Middle frontal gyrus (tissue), 1 donor: Measurements from ENCODE around the gene ZDHHC5.

ENCODE experiments used
- DNase-seq: peaks from one replicate; pipeline ENCODE4 v3.0.0-alpha.2; 2015; ENCODE audit warnings: low spot score; ENCODE audit errors: extremely low spot score

The ZDHHC5 gene, protein sequence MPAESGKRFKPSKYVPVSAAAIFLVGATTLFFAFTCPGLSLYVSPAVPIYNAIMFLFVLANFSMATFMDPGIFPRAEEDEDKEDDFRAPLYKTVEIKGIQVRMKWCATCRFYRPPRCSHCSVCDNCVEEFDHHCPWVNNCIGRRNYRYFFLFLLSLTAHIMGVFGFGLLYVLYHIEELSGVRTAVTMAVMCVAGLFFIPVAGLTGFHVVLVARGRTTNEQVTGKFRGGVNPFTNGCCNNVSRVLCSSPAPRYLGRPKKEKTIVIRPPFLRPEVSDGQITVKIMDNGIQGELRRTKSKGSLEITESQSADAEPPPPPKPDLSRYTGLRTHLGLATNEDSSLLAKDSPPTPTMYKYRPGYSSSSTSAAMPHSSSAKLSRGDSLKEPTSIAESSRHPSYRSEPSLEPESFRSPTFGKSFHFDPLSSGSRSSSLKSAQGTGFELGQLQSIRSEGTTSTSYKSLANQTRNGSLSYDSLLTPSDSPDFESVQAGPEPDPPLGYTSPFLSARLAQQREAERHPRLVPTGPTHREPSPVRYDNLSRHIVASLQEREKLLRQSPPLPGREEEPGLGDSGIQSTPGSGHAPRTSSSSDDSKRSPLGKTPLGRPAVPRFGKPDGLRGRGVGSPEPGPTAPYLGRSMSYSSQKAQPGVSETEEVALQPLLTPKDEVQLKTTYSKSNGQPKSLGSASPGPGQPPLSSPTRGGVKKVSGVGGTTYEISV

DNA sequence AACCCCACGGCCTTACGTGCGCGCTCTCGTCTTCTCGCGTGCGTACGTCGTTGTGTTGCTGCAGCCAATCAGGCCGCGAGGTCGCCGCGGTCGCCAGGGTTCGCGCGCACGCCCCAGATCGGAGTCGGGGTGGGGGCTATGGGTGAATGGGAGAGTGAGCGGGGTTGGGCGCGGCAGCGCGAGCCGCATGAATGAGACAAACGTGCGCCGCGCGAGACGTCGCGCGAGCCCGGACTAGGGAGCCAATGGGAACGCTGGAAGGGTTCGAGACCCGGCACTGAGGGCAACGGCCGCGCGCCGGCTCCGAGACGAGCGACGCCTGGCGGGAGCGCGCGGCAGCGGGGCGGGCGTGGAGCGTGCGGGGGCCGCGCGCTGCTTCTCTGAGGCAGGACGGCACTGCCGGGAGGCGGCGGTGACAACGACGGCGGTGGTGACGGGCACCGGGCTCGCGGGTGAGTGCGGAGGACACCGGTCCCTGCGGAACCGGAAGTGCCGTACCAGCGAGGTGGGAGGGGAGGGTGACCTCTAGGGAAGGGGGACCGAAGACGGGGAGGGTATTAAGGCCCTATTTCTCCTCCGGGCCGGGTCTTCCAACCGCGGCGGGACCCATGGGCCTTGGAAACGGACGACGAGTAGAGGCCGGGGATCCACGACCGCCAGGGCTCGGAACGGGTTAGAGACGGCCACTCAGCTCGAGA, at the start of gene ZDHHC5:
TSS of gene ZDHHC5 (plus strand) at position 379 of the 698 bp plus-strand sequence. CDS start 4,977 bp downstream, outside the sequence.
- DNase-seq, result peak; percentile 97

DNA sequence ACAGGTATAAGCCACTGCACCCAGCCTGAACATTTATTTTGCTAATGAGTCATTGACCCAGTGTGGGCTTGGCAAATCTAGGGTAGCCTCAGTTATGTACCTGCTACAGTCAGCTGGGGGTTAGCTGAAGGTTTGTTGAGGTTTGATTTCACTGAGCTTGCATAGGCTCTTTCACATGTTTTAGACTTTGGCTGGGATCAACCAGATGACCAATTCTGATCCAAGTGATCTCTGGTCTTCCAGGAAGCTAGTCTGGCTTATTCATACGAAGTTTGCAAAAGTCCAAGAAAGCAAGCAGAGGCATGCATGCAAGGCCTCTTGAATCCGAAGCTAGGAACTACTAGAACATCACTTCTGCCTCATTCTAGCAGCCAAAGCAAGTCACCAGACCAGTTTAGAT, 49.5 kb upstream of the ZDHHC5 start:
- no peak for DNase-seq

DNA sequence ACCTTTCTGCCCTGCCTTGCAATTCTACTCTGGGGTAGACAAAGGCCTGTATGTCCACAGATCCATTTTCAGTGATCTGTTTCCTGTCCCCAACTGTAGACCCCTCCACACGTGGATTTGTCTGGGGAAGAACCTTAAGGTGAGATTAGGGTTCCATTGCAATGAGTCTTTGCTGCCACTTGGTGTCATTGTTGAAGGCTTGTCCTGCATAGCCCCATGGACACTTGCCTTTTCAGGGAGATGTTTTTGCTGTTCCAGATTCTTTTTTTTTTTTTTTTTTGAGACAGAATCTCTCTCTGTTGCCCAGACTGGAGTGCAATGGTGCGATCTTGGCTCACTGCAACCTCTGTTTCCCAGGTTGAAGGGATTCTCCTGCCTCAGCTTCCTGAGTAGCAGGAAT, 48.6 kb upstream of the ZDHHC5 start:
- DNase-seq, result no peak

DNA sequence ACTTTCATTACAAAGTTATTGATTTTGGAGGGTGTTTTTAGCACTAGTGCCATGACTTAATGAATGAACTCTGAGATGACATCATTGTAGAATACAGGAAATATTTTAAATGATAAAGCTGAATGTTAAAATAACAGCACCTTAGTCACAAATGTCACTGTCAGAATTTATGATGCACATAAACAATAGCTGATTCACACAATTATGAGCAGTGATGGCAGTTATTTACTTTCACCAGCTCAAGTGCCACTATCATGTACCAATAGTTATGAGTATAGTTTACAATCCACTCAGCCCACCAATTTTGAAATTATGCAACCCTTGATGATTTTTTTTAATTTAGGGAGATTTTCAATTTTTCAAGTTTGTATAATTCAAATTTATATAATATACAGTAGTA, 47.4 kb upstream of the ZDHHC5 start:
- DNase-seq, result no peak

DNA sequence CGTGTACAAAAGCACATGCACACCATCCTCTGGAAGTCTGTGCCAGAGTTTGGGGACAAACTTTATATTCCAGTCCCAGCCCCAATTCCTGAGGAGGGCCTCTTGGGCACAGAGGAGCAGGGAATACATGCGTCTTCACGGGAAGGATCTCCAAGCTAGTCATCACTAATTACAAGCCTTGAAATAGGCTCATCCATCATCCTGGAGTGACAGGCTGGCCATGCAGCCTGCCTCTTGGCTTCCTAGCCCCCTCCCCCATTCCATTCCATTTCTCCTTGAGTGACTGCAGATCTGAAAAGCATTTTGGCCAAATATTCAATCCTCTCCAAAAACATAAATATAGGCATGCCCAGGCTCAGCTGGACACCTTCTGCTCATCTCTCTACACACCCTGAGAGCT, 45.7 kb upstream of the ZDHHC5 start:
- DNase-seq, result no peak

DNA sequence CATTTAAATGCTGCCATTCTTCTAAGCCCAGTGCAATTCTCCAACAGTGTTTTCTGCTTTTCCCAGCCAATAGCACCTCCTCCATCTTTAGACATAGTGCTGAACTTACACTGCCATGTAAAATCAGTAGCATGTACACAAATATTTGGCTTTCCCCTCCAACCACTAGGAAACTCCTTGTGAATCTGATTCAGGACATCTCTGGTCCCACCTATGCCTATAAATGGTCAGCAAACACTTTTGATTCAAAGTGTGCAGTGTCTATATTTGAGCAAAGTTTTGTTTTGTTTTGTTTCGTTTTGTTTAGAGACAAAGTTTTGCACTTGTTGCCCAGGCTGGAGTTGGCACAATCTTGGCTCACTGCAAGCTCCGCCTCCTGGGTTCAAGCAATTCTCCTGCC, 43.0 kb upstream of the ZDHHC5 start:
- DNase-seq, result no peak

DNA sequence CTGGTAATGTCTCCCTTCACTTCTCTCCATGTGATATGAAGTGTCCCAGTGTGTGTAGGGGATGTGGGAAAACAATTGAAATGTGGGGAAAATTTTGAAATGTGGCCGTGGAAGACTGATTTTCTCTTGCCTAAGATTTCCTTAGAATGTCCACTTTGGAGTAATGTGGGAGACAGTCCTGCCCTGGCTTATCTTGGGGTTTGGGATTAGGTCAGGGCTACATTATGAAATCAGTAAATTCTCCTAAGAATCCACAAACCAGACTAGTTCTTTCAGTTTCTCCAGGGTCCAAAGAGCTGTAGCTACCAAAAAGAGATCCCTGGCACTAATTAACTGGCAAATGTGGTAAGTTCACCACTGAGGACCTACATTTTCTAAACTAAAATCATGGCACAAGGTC, 41.0 kb upstream of the ZDHHC5 start:
- no peak for DNase-seq

DNA sequence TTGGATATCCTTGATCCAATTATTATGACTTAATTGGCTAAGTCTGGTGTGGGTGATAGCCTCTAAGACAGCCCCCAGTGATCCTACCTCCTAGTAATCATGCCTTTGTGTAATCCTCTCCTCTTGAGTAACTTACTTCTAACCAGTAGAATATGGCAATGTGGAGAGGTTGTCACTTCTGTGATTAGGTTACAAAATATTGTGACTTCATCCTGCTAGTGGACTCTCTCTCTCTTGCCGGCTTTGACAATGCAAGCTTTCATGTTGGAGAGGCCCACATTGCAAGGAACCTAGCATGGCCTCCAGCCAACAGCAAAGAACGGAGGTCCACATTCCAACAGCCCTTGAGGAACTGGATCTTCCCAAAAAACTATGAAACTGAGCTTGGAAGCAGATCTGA, 37.7 kb upstream of the ZDHHC5 start:
- no peak for DNase-seq

DNA sequence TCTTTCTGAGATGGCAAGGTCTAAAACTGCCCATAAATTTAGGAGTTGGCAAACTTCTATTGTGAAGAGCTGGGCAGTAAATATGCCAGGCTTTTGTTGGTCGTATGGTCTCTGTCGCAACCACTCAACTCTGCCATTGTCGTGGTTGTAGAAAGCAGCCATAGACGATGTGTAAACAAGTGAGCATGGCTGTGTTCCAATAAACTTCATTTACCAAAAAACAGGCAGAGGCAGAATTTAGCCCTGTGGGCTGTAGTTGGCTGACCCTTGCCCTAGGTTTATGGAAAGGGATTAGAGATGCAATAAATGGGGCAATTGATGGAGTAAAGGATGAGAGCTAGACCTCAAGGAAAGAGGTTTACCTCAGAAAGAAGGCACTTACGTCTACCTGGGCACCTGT, 35.8 kb upstream of the ZDHHC5 start:
- DNase-seq, result no peak

DNA sequence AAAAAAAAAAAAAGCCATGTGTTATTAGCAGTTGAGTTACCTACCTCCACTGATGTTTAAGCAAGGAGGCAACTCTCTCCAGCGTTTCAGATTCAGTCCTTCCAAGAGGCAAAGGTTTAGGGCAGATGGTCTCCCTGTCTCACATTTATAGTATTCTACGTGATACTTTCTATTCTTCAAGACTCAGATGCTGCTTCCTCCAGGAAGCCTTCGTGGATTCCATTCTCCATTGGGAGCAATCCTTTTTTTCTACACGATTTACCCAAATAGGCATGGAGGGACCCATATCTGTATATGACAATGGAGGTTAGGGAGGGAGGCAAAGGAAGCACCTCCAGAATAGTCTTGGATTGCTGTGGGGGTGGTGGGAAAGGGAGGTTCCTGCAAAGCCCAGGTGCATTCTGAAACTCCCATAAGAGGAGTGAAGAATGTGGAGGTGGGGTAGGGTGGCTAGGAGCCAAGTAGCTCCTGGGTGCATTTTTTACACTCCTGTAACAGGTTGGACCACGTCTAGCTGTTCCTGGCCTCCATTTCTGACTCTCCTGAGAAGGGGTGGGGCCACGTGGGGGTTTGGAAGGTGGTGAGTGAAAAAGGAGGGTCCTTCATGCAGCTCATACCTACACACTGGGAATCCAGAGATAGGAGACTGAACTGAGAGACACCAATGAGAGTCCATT, 34.4 kb upstream of the ZDHHC5 start:
- no peak for DNase-seq

DNA sequence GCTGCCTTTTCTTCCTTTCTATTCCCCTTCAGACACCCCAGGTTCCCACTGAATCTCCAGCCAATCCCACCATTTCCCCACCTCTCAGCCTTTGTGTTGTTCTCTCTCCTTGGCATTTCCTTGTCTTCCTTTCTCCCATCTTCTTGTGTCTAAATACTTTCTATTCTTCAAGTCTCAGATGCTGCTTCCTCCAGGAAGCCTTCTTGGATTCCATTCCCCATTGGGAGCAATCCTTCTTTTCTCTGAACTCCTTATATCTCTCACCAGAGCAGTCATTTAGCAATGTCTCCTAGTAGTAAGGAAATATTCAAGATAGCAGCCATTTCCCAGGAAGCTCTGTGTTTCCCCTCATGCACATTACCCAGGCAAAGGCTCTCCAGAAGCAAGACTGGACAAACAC, 33.6 kb upstream of the ZDHHC5 start:
- DNase-seq, result no peak

DNA sequence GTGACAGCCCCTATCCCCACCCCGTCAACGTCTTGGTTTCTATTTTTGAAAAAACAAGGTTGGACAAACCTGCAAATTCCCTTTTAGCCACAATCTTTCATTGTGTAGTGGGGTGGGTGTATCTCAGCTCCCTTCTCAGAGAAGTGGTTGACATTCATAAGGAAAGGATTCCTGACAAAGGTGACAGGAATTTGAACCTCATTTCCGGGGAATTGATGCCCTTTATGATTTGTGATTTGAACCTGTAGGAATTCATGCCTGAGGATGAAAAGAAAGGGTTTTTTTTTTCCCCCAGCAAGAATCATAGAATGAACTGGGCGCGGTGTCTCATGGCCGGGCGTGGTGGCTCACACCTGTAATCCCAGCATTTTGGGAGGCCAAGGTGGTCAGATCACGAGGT, 32.7 kb upstream of the ZDHHC5 start:
- no peak for DNase-seq

DNA sequence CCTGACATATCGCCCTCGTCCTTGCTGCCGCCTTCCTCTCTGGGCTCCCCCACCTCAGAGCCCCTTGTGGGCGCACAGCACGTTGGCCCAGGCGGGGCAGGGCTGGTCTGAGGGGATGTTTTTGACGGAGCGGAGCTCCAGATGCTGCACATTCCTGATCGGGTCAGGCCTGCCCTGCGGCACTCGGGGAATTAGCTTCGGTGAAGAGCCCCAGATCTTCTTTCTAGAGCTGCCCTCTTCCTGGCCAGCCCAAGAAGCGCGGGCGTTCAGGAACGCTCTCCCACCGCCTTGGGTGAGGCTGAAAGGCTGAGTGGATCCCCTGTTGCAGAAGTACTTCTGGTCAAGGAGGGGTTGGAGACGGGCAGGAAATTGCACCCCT, 30.3 kb upstream of the ZDHHC5 start:
- no peak for DNase-seq

DNA sequence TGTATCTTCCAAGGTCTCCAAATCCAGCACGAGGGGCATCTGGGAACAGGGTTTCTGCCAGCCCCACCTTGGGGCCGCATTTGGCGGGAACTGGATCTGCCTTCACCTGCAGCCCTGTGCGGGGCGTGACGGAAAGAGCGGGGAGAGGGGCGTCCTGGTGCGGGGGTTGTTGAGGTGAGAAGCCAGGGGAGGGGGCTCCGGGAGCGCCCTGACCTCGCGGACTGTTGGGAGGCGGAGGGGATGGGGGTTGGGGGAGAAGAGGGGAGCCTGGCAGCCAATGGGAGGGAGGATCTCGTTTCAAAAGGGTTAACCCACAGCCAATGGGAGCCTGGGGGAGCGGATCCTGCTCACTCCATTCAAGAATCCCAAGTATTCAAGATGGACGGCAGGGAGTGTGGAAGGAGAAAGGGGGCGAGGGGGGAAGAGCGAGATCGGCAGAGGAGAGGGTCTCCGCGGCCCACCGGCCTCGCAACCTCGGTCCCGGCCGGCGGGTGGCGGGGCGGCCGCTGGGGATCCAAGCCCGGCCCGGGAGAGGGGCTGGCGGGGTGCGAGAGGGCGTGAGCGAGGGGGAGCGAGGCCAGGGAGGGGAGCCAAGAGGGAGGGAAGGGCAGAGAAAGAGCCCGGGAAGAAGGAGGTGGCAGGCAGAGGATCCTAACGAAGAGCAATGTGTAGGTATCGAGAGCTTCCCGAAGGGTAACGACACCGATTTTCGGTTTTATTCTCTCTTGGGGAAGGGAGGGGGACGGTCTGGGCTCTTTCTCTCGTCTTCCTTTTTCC, 29.7 kb upstream of the ZDHHC5 start:
- peak; percentile 61 for DNase-seq

DNA sequence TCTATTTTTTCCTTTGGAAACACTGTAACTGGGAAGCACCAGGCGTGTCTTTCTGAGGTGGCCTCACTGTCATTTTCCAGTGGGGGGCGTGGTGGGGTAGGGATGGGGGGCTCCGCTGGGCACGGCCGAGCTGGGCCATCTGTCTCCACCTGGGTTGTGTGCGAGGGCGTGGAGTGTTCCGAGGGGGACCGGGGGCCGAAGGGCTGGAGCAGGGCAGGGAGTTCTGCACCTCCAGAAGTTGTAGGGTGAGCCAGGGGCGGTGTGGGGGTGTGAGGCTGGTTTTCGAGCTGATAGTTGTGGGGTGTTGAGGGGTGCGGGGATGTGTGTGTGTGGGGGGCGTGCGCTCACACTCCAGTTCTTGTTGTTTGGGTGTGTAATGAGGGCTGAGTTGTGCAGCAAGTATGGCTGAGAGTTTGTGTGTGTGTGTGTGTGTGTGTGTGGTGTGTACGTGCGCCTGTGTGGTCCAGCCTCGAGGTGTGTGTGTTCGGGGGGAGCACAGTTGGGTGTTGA, 29.0 kb upstream of the ZDHHC5 start:
- DNase-seq, result no peak

DNA sequence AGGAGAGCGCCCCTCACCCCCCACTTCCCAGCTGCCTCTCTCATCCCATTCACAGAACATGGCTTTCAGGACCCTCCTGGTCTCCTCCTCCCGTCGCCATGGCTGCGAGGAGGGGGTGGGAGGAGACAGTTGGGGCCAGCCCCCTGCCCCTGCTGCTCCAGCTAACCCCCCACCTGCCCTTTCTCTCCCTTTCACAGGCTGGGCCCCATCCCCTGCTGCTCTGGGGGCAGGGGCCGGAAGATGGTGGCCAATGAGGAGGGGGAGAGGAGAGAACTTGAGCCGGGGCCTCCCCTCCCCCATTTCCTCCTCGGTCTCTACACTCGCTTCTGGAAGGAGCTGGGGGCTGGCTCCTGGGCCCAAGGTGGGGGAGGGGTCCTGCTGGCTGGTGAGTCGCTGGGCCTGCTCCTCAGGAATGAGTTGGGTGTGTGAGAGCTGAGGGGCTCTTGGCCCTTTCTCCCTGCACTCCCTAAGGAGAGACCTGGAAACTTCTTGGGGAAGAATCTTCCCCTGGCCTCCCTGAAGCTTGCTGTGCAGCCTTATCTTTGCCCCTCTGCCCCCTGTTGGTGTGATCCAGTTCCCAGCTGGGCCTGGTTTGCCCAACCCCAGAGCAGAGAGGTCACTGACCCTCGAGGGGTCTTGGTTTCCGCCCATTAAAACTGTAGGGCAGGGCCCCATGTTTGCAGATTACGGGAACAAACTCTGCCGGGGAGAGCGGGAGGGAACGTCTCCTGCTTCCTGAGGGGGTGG, 28.4 kb upstream of the ZDHHC5 start:
- DNase-seq, result no peak

DNA sequence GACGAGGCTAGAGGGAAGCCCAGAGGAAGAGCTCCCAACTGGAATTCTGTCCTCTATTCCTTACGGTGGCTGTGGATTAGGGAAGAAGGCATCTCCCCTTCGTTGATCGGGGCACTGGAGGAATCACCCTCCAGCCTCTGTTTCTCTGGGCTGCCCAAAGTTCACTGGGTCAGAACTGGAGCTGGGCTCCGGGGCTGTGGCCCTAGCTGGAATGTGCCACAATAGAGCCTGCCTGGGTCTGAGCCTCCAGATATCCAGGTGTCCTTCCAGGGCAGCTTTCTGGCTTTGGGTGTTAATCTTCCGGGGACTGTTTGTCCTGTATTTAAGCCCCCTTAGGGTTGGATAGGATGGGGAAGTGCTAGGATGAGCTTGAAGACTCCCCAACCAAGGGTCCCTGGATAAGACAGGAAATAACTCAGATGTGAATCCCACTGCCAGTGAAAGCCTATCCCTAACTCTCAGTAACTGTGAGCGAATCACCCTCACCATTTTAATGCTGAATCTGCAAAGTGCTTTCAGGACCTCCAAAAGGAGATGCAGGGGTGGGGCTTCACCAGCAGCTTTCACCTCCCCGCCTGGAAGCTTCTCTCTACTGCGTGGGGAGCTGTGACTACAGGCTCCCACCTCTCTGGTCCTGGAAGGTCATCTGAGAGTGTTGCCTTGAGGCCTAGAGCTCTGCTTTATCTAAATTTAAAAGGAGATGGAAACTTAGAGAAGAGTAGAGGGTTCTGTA, 27.7 kb upstream of the ZDHHC5 start:
- no peak for DNase-seq

DNA sequence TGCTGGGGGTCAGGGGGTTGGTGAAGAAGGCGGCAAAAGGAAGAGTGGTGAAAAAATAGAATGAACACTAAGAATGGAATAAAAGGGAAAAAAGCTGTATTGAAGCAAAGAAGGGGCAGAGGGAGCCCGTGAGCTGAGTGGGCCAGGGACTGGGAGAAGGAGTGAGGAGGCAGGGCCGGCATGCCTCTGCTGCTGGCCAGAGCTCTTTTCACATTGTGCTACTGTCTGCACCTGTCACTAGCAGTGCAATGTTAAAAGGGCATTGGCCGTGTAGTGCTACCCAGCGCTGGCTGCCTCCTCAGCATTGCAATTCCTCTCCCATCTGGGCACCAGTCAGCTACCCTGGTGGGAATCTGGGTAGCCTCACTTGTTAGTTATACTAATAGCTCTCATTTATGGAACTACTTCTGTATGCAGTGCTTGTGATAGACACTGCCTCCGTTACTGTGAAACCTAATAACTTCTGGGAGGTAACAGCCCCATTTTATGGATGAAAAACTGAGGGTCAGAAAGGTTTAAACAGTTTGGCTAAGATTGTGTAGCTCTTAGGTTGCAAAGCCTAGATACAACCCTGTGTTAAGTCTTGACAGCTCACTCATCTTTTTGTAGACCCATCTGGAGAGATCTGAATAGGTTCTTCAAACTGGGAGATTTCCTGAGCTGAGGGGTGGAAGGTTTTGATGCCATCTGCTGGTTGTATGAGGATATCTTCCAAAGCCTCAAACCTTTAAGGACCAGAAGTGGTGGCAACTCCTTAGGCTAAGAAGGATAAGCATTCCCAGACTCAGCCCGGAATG, 26.7 kb upstream of the ZDHHC5 start:
- no peak for DNase-seq

DNA sequence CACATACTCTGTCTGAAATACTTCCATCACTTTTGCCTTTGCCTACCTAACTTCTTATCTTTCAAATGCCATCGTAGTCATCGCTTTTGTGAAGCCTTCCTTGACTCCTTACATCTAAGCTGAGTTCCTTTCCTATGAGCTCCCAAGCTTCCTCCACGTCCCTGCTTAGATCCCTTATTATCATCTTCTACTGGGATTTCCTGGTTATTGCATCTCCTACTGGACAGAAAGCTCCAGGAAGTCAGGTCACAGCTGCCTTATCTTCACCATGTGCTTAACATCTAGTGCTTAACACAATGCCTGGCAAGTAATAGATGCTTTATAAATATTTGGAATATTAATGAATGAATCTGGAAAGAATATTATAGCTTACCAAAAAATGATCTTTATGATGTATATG, 24.1 kb upstream of the ZDHHC5 start:
- no peak for DNase-seq
